WERI-Rb-1 (cell line): Measurements from ENCODE around the gene SNRNP35.
"Not testable (repeated sequence)": the region's sequence is repeated elsewhere in the genome, so short reads cannot be mapped to it uniquely, and the experiment has no call there.

Experiments used
- DNase-seq: peaks from one replicate; pipeline ENCODE4 v3.0.0-alpha.2; 2020
- H3K27ac ChIP-seq: fragments of 250-450 bp; sonication (Bioruptor Pico); 2 replicates; pipeline ENCODE4 v1.5.1; 2020; ENCODE audit warnings: mild to moderate bottlenecking, moderate library complexity
- H3K27me3 ChIP-seq: fragments of 250-450 bp; sonication (Bioruptor Pico); 2 replicates; pipeline ENCODE4 v1.5.1; 2021; ENCODE audit warnings: mild to moderate bottlenecking, low read depth, moderate library complexity; ENCODE audit not compliant: insufficient read depth, severe bottlenecking
- H3K36me3 ChIP-seq: fragments of 250-450 bp; sonication (Bioruptor Pico); 2 replicates; pipeline ENCODE4 v1.5.1; 2020; ENCODE audit warnings: mild to moderate bottlenecking, moderate library complexity
- H3K4me3 ChIP-seq: 2 replicates; pipeline ENCODE4 v1.5.1; 2011; ENCODE audit warnings: low read depth, mild to moderate bottlenecking, control low read depth, low read length
- H3K9me3 ChIP-seq: fragments of 250-450 bp; sonication (Bioruptor Pico); 2 replicates; pipeline ENCODE4 v1.5.1; 2021; ENCODE audit warnings: mild to moderate bottlenecking, moderate library complexity; ENCODE audit not compliant: severe bottlenecking
- TF ChIP-seq, protein P1 (sequence below): IDR thresholded peaks from 2 replicates; pipeline ENCODE4 v1.5.1; 2011; ENCODE audit warnings: low read depth, mild to moderate bottlenecking, control low read depth, inconsistent platforms, low read length

SNRNP35 gene

DNA sequence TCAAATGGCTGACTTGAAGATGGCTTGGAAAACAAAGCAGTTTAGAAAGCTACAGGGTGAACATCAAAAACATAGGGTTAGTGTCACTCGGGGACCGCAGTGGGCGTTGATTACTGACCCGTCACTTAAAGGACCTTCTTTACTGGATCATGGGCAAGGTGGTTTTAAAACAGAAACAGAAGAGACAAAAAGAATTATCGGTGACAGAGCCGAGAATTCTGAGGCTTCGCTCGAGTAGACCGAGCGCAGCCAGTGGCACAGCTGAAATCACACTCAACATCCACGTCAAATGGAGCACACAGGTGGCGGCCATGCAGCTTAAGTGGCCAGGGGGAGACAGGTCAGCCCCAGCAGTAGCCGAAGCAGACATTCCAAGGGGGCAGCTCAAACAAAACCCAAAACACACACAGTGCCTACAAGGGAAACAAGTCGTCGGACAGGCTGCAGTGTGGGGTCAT, 17.3 kb downstream of the SNRNP35 start:
- no peaks in the 10 kb centered on the region for H3K9me3 ChIP-seq
- H3K27me3 ChIP-seq = no peaks in the 10 kb centered on the region
- no peak for DNase-seq
- no peak overlapping the region for H3K27ac ChIP-seq
- H3K36me3 ChIP-seq = peaks cover 16% of the 10 kb centered on the region
- TF ChIP-seq, protein P1, sequence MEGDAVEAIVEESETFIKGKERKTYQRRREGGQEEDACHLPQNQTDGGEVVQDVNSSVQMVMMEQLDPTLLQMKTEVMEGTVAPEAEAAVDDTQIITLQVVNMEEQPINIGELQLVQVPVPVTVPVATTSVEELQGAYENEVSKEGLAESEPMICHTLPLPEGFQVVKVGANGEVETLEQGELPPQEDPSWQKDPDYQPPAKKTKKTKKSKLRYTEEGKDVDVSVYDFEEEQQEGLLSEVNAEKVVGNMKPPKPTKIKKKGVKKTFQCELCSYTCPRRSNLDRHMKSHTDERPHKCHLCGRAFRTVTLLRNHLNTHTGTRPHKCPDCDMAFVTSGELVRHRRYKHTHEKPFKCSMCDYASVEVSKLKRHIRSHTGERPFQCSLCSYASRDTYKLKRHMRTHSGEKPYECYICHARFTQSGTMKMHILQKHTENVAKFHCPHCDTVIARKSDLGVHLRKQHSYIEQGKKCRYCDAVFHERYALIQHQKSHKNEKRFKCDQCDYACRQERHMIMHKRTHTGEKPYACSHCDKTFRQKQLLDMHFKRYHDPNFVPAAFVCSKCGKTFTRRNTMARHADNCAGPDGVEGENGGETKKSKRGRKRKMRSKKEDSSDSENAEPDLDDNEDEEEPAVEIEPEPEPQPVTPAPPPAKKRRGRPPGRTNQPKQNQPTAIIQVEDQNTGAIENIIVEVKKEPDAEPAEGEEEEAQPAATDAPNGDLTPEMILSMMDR = no peak
- H3K4me3 ChIP-seq = no peak overlapping the region

DNA sequence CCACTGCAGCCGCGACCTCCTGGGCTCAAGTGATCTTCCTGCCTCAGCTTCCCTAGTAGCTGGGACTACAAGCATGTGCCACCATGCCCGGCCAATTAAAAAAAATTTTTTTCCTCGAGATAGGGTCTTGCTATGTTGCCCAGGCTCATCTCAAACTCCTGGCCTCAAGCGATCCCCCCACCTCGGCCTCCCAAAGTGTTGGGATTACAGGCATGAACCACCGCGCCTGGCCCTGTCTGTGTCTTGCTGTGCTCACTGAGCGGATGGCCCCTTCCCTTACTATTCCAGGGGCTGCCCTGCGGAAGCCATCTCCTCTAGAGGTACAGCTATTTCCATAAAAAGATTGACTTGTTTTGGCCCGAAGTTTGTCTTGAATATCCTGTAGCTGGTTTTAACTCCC, 20.1 kb downstream of the SNRNP35 start:
- TF ChIP-seq, protein P1 = no peak
- no peak overlapping the region for H3K27ac ChIP-seq
- H3K36me3 ChIP-seq = peaks cover 3% of the 10 kb centered on the region; the same call in 1 of the 2 replicates
- H3K9me3 ChIP-seq = no peaks in the 10 kb centered on the region
- no peaks in the 10 kb centered on the region for H3K27me3 ChIP-seq
- DNase-seq = no peak
- no peak overlapping the region for H3K4me3 ChIP-seq

DNA sequence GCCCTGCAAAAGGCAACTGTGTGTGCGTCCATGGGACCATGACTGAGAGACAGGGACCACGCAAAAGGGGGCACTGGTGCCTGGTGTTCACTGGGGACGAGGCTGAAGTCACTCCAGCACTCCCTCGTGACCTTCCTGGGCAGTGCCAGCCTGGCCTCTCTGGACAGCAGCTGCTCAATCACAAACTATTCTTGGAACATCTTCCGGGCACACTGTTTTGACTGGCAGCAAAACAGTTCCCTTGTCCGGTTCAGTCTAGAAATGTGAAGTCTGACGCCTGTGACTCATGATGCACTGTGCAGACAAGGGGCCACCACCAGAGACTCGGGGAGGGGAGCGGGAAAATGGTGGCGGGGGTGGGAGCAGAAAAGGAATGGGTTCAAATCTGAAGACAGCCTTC, 20.8 kb downstream of the SNRNP35 start:
- TF ChIP-seq, protein P1 = no peak
- DNase-seq = no peak
- H3K27ac ChIP-seq = no peak overlapping the region
- H3K9me3 ChIP-seq = no peaks in the 10 kb centered on the region
- no peaks in the 10 kb centered on the region for H3K27me3 ChIP-seq
- peaks cover 3% of the 10 kb centered on the region; the same call in 1 of the 2 replicates for H3K36me3 ChIP-seq
- no peak overlapping the region for H3K4me3 ChIP-seq

DNA sequence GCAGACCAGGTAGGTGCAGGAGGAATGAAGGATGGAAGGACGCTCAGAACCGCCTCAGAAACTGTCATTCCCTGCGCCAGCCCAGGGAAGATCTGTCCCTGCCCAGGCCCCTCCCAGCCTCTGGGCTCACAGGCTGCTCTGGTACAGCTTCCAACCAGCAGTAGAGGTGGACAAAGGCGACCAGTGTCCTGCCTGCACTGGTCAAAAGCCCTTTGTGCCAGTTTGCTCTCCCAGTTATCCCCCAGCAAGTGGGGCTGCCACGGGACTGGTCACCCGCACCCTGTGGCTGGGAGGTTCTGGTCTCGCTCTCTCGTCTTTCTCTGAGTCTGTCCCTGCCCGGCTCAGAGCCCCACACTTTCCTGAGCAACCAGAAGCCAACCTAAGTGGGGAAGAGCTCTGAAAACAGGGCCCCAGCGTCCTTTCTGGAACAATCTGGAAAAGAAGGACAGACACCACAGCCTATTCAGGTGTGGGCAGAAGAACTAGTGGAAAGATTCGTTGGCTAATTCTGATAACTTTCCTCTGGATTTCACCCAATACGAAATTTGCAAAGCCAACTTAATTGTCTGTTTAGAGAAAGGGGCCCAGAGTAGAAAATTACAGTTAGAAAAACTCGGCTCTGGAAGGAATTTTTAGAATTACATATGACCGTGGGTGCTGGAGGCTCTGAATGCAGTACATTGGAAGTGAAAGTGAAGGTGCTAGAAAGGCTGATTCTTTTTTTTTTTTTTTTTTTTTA, 21.7 kb downstream of the SNRNP35 start:
- TF ChIP-seq, protein P1 = no peak
- no peak for DNase-seq
- H3K4me3 ChIP-seq = no peak overlapping the region
- H3K27ac ChIP-seq = no peak overlapping the region
- peaks cover 3% of the 10 kb centered on the region; the same call in 1 of the 2 replicates for H3K36me3 ChIP-seq
- no peaks in the 10 kb centered on the region for H3K9me3 ChIP-seq
- no peaks in the 10 kb centered on the region for H3K27me3 ChIP-seq

DNA sequence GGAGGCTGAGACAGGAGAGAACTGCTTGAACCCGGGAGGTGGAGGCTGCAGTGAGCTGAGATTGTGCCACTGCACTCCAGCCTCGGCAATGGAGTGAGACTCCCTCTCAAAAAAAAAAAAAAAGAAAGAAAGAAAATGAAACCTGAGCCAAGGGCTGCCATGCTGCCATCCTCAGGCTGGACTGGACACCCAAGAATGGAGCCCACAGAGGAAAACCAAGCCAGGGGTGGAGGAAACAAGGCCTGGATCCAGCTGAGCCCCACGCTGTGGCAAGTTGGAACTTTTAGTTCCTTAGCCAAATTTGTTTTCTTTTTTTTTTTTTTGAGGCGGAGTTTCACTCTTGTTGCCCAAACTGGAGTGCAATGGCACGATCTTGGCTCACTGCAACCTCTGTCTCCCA, 23.3 kb downstream of the SNRNP35 start:
- not testable (repeated sequence) for H3K36me3 ChIP-seq

DNA sequence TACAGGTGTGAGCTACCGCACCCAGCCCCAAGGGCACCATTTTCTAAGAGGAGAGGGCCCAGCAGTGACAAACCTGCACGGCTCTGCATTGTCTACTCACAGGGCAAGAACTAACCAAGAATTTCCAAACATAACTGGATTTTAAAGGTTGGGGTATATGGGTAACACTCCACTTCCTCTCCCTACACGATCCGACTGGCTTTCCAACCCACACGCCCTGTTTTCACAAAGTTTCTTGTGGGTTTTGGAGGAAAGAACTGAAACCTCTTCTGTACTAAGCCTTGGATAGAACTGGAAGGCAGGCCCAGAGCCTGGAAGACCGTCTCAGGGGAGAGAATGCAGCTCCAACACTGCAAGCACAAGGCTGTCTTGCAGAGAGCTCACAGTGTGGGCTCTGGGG, 24.9 kb downstream of the SNRNP35 start:
- Histone ChIP-seq H3K27ac (no peak overlapping the region), H3K4me3 (no peak overlapping the region), H3K9me3 (no peaks in the 10 kb centered on the region), H3K27me3 (no peaks in the 10 kb centered on the region), H3K36me3 (no peaks in the 10 kb centered on the region; the same call in 1 of the 2 replicates)
- no peak for DNase-seq
- TF ChIP-seq, protein P1 = no peak

More for the DNA sequence above, 23.3 kb downstream of the SNRNP35 start:
- H3K27ac ChIP-seq, H3K9me3 ChIP-seq, DNase-seq, H3K27me3 ChIP-seq, H3K4me3 ChIP-seq: not testable (repeated sequence)
